GM18861 (cell line): Measurements from ENCODE around the gene SGMS2.

Source experiments
- ATAC-seq: cut with Tn5 transposase; IDR thresholded peaks from one replicate; pipeline ENCODE4 v1.9.1; 2021; ENCODE audit not compliant: unreplicated experiment

SGMS2 gene

GRCh38 chr4:107828315-107829090, 3.8 kb downstream of the SGMS2 start:
- no peak for ATAC-seq

- ATAC-seq: no peak
Observed at GRCh38 chr4:107831140-107831539, 6.4 kb downstream of the SGMS2 start.

- no peak for ATAC-seq
Observed at GRCh38 chr4:107832275-107832807, 7.6 kb downstream of the SGMS2 start.

- no peak for ATAC-seq
Observed at GRCh38 chr4:107834241-107834794, 9.6 kb downstream of the SGMS2 start.

- no peak for ATAC-seq
Observed at GRCh38 chr4:107835406-107835805, 10.7 kb downstream of the SGMS2 start.

GRCh38 chr4:107837317-107837716, 12.6 kb downstream of the SGMS2 start:
- no peak for ATAC-seq

- no peak for ATAC-seq
Observed at GRCh38 chr4:107837776-107838618, 13.3 kb downstream of the SGMS2 start.

- ATAC-seq: no peak
Observed at GRCh38 chr4:107838861-107839565, 14.3 kb downstream of the SGMS2 start.

- no peak for ATAC-seq
Observed at GRCh38 chr4:107843391-107843790, 18.7 kb downstream of the SGMS2 start.

- ATAC-seq: no peak
Observed at GRCh38 chr4:107845681-107846080, 20.9 kb downstream of the SGMS2 start.

GRCh38 chr4:107850438-107850837, 25.7 kb downstream of the SGMS2 start:
- ATAC-seq: peak; percentile 64

- ATAC-seq: no peak
Observed at GRCh38 chr4:107853444-107854355, 29.0 kb downstream of the SGMS2 start.

- ATAC-seq: no peak
Observed at GRCh38 chr4:107854356-107855022, 29.8 kb downstream of the SGMS2 start.

- no peak for ATAC-seq
Observed at GRCh38 chr4:107855723-107856122, 31.0 kb downstream of the SGMS2 start.

- ATAC-seq: no peak
Observed at GRCh38 chr4:107856901-107857300, 32.2 kb downstream of the SGMS2 start.

GRCh38 chr4:107857741-107858140, 33.0 kb downstream of the SGMS2 start:
- ATAC-seq: no peak

GRCh38 chr4:107858158-107858742, 33.5 kb downstream of the SGMS2 start:
- ATAC-seq: no peak

GRCh38 chr4:107862658-107863057, 37.9 kb downstream of the SGMS2 start:
- ATAC-seq: peak; percentile 62

GRCh38 chr4:107863416-107863815, 38.7 kb downstream of the SGMS2 start:
- ATAC-seq: no peak
